Ramos (cell line): ENCODE data around the gene PCCA.
"Not testable (repeated sequence)": the region's sequence is repeated elsewhere in the genome, so short reads cannot be mapped to it uniquely, and the experiment has no call there.

Source experiments
- in situ Hi-C: fragments of 300-500 bp; cut with MboI; formaldehyde crosslinking; loops from one replicate; pipeline ENCODE4 v1.14.3; 2022; ENCODE audit warnings: low sequenced_read_pairs; ENCODE audit not compliant: unreplicated experiment

PCCA gene

DNA sequence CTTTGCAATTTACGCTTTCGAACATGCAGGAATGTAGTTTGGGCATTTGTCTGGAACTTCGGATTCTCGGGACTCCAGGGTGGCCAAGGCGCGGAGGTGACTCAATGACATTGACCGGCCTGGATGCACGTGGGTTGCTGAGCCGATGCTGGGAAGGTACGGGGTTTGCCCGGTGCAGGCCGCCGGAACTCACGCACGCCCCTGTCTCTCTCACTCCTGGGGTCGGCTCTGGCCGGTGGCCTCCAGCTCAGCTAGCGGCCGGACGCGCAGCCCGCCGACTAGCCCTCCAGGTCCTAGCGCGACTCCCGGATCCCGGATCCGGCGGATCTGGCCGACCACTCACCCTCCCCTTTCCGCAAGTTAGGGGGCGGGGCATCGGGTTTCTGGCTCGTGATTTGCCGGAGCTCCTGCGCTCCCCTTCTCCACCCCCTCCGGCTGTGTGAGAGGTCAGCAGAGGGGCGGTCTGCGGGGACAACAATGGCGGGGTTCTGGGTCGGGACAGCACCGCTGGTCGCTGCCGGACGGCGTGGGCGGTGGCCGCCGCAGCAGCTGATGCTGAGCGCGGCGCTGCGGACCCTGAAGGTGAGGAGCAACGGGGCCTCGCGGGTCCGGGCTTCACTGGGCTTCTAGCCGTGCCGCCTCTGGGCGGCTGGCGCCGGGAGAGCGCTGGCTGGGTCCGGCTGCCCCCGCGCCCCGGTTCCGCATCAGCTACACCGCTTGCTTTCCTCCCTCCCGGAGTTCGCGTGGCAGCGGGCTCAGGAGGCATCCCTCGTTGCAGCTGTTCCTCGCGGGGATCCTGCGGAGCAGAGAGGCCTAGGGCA is at the start of gene PCCA:
TSS of gene PCCA (plus strand) at position 450 of the 821 bp plus-strand sequence. CDS start at position 478, 28 bp downstream.
- in situ Hi-C loops = no loop called here

GRCh38 chr13:100039740-100040139 is 49.2 kb upstream of the PCCA start:
- in situ Hi-C loops = no loop called here

- in situ Hi-C loops = no loop called here
Measured at GRCh38 chr13:100040196-100040595, 48.7 kb upstream of the PCCA start.

DNA sequence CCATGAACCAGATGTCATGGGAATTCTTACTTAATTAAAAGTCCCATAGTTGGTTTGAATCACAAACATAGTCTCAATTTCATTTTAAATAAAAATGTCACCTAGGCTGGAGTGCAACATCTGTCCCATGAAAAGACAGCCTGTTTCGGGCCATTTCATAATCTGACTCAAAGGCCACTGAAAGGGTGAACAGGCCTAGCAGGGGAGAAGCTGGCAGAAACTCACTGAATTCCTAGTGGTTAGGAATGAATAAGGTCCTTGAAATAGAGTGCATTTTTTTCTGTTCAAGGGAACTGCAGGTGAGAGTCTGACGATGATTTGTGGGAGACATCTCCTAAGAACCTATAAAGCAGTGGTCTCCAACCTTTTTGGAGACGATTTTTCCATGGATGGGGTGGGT is 44.0 kb upstream of the PCCA start:
- in situ Hi-C loops = no loop called here

DNA sequence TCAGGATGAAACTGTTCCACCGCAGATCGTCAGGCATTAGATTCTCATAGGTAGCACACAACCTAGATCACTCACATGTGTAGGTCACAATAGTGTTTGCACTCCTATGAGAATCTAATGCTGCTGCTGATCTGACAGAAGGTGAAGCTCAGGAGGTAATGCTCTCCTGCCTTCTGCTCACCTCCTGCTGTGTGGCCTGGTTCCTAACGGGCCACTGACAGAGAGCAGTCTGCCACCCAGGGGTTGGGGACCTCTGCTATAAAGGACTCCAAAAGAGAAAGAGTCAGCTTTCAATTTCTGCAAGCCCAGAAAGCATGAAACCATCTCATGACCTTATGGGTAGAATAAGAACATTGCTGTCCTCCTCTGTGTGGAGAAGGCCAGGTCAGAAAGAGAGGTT is 43.5 kb upstream of the PCCA start:
- in situ Hi-C loops = no loop called here

DNA sequence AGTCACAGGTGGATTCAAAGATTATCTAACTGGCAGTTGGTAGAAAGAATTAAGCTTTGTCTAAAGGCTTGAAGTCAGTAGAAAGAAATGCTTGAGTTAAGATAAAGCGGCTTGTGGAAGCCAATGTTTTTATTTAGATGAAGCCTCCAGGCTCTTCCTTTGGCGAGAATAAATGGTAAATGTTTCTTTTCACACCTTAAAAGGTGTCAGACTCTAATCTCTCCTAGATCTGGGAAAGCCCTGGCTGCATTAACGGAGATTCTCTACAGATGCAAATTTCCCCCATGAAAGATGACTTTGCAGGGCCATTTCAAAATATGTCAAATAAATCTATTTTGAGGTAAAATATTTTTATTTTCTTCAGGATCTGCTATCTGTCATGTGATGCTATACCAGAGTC is 37.8 kb upstream of the PCCA start:
- in situ Hi-C loops = no loop called here

DNA sequence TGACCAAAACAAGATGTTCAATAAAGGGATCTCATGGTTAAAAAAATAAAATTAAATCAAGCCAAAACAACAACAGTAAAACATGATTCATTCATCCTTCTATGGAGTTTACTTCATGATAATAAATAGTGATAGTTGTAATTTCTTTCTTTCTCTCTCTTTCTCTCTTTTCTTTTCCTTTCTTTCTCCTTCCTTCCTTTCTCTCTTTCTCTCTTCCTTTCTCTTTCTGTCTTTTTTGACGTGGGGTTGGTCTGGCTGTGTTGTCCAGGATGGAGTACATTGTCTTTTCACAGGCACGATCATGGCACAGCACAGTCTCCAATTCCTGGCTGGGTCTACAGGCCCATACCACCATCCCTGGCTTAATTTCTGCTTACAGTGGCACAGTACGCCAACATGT is 29.1 kb upstream of the PCCA start:
- in situ Hi-C loops = no loop called here

- in situ Hi-C loops = no loop called here
Measured at GRCh38 chr13:100063333-100063732, 25.6 kb upstream of the PCCA start.

- in situ Hi-C loops = no loop called here
Measured at GRCh38 chr13:100063906-100064305, 25.0 kb upstream of the PCCA start.

- in situ Hi-C loops = no loop called here
Measured at GRCh38 chr13:100068133-100068931, 20.6 kb upstream of the PCCA start.

DNA sequence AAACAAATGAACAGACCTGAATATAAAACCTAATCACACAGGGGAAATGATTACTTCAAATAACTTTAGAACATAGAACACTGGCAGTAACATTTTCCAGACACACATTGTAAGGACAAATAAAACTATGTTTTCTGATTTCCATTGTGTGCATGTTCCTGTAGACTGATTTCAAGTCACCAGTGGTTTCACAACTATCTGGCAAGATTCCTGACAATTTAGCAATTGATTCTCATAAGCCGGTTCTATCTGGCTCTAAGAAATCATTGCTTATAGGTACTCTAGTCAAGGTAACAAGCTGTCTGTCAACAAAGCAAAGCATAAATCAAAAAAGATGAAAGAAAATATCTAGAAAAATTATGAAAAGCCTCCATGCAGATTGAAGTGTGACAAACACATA is 19.6 kb upstream of the PCCA start:
- in situ Hi-C loops = no loop called here

- in situ Hi-C loops = no loop called here
Measured at GRCh38 chr13:100075700-100076587, 12.9 kb upstream of the PCCA start.

DNA sequence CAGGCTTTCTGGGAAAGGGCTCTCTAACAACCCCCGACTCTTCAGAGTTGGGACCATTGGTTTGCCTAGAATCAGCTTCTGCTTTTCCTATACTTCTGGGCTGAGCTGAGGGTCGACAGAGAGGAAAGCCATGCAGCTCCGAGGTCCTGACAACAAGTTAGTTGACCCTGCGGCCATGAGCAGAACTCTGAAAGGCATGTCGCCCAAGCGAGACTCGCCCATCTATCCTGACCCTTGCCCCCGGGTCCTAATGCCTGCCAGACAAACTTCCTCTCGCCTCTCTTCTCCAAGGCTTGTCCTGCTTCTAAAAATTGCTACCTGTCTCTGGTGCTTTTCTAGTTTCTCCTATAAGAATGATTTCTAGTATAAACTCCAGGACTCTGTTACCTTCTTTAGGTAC is 9.9 kb upstream of the PCCA start:
- in situ Hi-C loops = not testable (repeated sequence)

GRCh38 chr13:100083401-100083800 is 5.5 kb upstream of the PCCA start:
- in situ Hi-C loops = not testable (repeated sequence)

DNA sequence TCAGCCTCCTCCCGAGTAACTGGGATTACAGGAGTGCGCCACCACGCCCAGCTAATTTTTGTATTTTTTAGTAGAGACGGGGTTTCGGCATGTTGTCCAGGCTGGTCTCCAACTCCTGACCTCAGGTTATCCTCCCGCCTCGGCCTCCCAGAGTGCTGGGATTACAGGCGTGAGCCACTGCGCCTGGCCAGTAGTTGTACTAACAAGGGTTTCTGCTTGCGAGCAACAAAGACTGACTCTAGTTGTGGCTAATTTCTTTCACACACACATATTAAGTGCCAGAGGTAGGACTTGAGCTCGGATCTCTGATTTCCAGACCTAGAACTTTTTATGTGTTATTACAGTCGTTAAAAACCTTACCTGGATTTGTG is 635 bp upstream of the PCCA start:
- in situ Hi-C loops = no loop called here

- in situ Hi-C loops = no loop called here
Measured at GRCh38 chr13:100089465-100090032, 656 bp downstream of the PCCA start.

GRCh38 chr13:100090861-100091260 is 2.0 kb downstream of the PCCA start:
- in situ Hi-C loops = no loop called here

DNA sequence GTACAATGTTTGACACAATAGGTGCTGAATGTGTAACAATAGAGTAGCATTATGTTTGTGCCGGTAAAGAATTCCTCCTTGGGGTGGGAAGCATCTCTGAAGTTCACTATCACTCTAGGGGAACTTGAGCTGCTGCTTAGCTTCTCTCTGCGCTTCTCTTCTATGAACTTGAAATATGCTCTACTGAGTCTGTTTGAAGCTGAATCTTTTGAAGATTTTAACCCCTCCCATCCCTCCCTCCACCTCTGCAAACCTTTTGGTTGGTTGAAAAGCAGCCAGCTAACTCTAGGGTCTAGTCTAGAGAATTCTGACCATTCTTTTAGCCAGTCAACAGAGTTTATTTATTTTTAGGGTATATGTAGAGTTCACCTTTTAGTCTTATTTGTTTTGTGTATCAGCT is 2.5 kb downstream of the PCCA start:
- in situ Hi-C loops = no loop called here

DNA sequence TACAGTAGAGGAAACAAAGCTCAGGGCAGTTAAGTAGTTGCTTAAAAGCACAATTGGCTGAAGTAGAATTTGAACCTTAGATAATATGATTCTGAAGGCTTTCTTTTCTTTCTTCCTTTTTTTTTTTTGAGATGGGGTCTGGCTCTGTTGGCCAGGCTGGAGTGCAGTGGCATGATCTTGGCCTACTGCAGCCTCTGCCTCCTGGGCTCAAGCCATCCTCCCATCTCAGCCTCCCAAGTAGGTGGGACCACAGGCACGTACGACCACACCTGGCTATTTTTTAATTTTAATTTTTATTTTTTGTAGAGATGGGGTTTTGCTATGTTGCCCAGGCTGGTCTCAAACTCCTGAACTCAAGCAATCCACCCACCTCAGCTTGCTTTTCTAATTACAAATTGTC is 3.4 kb downstream of the PCCA start:
- in situ Hi-C loops = not testable (repeated sequence)

DNA sequence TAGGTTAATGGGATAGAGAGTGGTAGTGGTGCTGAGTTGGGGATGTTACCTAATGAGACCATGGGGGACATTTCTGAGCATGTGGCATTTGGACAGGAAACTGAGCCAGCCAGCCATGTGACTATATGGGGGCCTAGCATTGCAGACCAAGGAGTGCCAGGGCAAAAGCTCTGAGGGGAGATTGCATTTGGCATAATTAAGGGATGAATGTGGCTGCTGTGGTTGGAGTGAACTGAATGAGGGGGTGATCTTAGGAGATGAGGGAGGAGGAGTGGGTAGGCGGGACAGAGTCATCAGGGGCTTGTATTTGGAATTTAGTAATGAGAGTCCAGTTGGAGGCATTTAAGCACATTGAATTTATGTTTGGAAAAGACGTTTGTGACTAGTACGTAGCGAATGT is 6.6 kb downstream of the PCCA start:
- in situ Hi-C loops = no loop called here
